Fibroblast of mammary gland (primary cell): ENCODE results near the gene EGFLAM.

ENCODE experiments used
- DNase-seq: peaks from one replicate; pipeline ENCODE4 v3.0.0-alpha.2; 2010; ENCODE audit warnings: low read depth
- H3K4me3 ChIP-seq: 2 replicates; pipeline ENCODE4 v1.5.1; 2011; ENCODE audit warnings: low read depth, mild to moderate bottlenecking, low read length, moderate library complexity; ENCODE audit not compliant: control insufficient read depth
- CTCF ChIP-seq: conservative IDR thresholded peaks from 2 replicates; pipeline ENCODE4 v1.5.1; 2011; ENCODE audit warnings: low read depth, low read length, inconsistent platforms; ENCODE audit not compliant: control insufficient read depth, insufficient read depth

Gene EGFLAM

GRCh38 chr5:38401145-38401544, 142.8 kb downstream of the EGFLAM start:
- H3K4me3 ChIP-seq: no peak overlapping the region
- DNase-seq: no peak
- no peak for TF ChIP-seq CTCF

- peak; percentile 46 for DNase-seq
- TF ChIP-seq CTCF: no peak
- H3K4me3 ChIP-seq: no peak overlapping the region
These were observed 145.0 kb downstream of the EGFLAM start for GRCh38 chr5:38403406-38403805.

- H3K4me3 ChIP-seq: no peak overlapping the region
- TF ChIP-seq CTCF: no peak
- DNase-seq: no peak
These were observed 145.7 kb downstream of the EGFLAM start for GRCh38 chr5:38403877-38404635.

- H3K4me3 ChIP-seq: no peak overlapping the region
- DNase-seq: no peak
- TF ChIP-seq CTCF: peak; percentile 13
These were observed 146.4 kb downstream of the EGFLAM start for GRCh38 chr5:38404667-38405276.

- TF ChIP-seq CTCF: no peak
- DNase-seq: no peak
These were observed 150.3 kb downstream of the EGFLAM start for GRCh38 chr5:38408446-38409198.

GRCh38 chr5:38410304-38410990, 152.1 kb downstream of the EGFLAM start:
- no peak for TF ChIP-seq CTCF
- no peak for DNase-seq
- no peak overlapping the region for H3K4me3 ChIP-seq

More at GRCh38 chr5:38408446-38409198, 150.3 kb downstream of the EGFLAM start:
- no peak overlapping the region for H3K4me3 ChIP-seq
